HEK293 (cell line): ENCODE measurements around the gene THAP2.

Source experiments
- CTCF ChIA-PET: fragments of 350-600 bp; formaldehyde crosslinking; extraction: SDS; loops from one replicate; lab custom pipeline; 2021; ENCODE audit warnings: antibody characterized with exemption; lab: Yijun Ruan, JAX
- POLR2A ChIA-PET: fragments of 300-600 bp; formaldehyde crosslinking; extraction: SDS; loops from one replicate; lab custom pipeline; 2020; ENCODE audit warnings: antibody characterized with exemption, inconsistent platforms; lab: Yijun Ruan, JAX
- H3K27ac ChIP-seq: fragments of 200-500 bp; sonication (Bioruptor generic); 2 replicates; pipeline ENCODE4 v1.5.1; 2014; ENCODE audit warnings: low read depth, low read length, control low read depth, inconsistent platforms; ENCODE audit errors: extremely low read depth
- H3K36me3 ChIP-seq, 2 experiments: fragments of 200-500 bp in 1 of 2; sonication (Bioruptor generic) in 1 of 2; 1 replicate in 1 of 2; 2 replicates in 1 of 2; pipeline ENCODE4 v1.5.1; 2014 to 2017; ENCODE audit warnings: inconsistent platforms in 2 of 2, low read length in 2 of 2; ENCODE audit not compliant: control insufficient read depth in 2 of 2, insufficient read depth in 1 of 2
- H3K4me1 ChIP-seq: fragments of 200-500 bp; sonication (Bioruptor generic); 2 replicates; pipeline ENCODE4 v1.5.1; 2014; ENCODE audit warnings: mild to moderate bottlenecking, low read length, inconsistent platforms; ENCODE audit not compliant: control insufficient read depth, insufficient read depth
- H3K4me3 ChIP-seq: 2 replicates; pipeline ENCODE4 v1.5.1; 2011; ENCODE audit warnings: low read depth, mild to moderate bottlenecking, control low read depth, low read length, moderate library complexity
- H3K9me3 ChIP-seq: fragments of 200-500 bp; sonication (Bioruptor generic); 2 replicates; pipeline ENCODE4 v1.5.1; 2014; ENCODE audit warnings: low read depth, low read length, inconsistent platforms; ENCODE audit not compliant: control insufficient read depth, insufficient read depth
- CTCF ChIP-seq: fragments of 450-650 bp; formaldehyde crosslinking; IDR thresholded peaks from 2 replicates; pipeline ENCODE4 v1.5.1; 2016; ENCODE audit warnings: missing biosample characterization, missing genetic modification characterization
- HIC1 ChIP-seq: fragments of 450-650 bp; formaldehyde crosslinking; IDR thresholded peaks from 2 replicates; pipeline ENCODE4 v1.5.1; 2016; ENCODE audit warnings: missing biosample characterization, missing genetic modification characterization
- KLF10 ChIP-seq: fragments of 450-650 bp; IDR thresholded peaks from 2 replicates; pipeline ENCODE4 v1.5.1; 2018; ENCODE audit warnings: missing biosample characterization, mild to moderate bottlenecking, missing genetic modification characterization
- KLF7 ChIP-seq: fragments of 450-650 bp; formaldehyde crosslinking; IDR thresholded peaks from 2 replicates; pipeline ENCODE4 v1.5.1; 2016; ENCODE audit warnings: missing biosample characterization, missing genetic modification characterization, borderline replicate concordance
- KLF9 ChIP-seq: fragments of 450-650 bp; formaldehyde crosslinking; IDR thresholded peaks from 2 replicates; pipeline ENCODE4 v1.5.1; 2016; ENCODE audit warnings: missing biosample characterization, missing genetic modification characterization, low read depth
- ZBTB1 ChIP-seq: fragments of 450-650 bp; formaldehyde crosslinking; IDR thresholded peaks from 2 replicates; pipeline ENCODE4 v1.5.1; 2016; ENCODE audit warnings: missing biosample characterization, missing genetic modification characterization
- ZBTB10 ChIP-seq: fragments of 450-650 bp; formaldehyde crosslinking; IDR thresholded peaks from 2 replicates; pipeline ENCODE4 v1.5.1; 2016; ENCODE audit warnings: missing biosample characterization, missing genetic modification characterization
- ZNF121 ChIP-seq: fragments of 450-650 bp; formaldehyde crosslinking; IDR thresholded peaks from 2 replicates; pipeline ENCODE4 v1.5.1; 2016; ENCODE audit warnings: missing biosample characterization, missing genetic modification characterization
- ZNF140 ChIP-seq: fragments of 450-650 bp; formaldehyde crosslinking; IDR thresholded peaks from 2 replicates; pipeline ENCODE4 v1.5.1; 2016; ENCODE audit warnings: missing biosample characterization, missing genetic modification characterization
- ZNF148 ChIP-seq: fragments of 450-650 bp; formaldehyde crosslinking; IDR thresholded peaks from 2 replicates; pipeline ENCODE4 v1.5.0; 2017; ENCODE audit warnings: missing biosample characterization, missing genetic modification characterization, borderline replicate concordance
- ZNF157 ChIP-seq: fragments of 450-650 bp; formaldehyde crosslinking; IDR thresholded peaks from 2 replicates; pipeline ENCODE4 v1.5.1; 2016; ENCODE audit warnings: missing biosample characterization, missing genetic modification characterization
- ZNF16 ChIP-seq: fragments of 450-650 bp; formaldehyde crosslinking; IDR thresholded peaks from 2 replicates; pipeline ENCODE4 v1.5.1; 2016; ENCODE audit warnings: low read depth, missing biosample characterization, missing genetic modification characterization
- ZNF19 ChIP-seq: fragments of 450-650 bp; formaldehyde crosslinking; IDR thresholded peaks from 2 replicates; pipeline ENCODE4; 2016; ENCODE audit warnings: missing biosample characterization, missing genetic modification characterization, low read depth
- ZNF311 ChIP-seq: fragments of 450-650 bp; formaldehyde crosslinking; IDR thresholded peaks from 2 replicates; pipeline ENCODE4 v1.5.1; 2017; ENCODE audit warnings: missing biosample characterization, missing genetic modification characterization, borderline replicate concordance
- ZNF324 ChIP-seq: fragments of 450-650 bp; formaldehyde crosslinking; IDR thresholded peaks from 2 replicates; pipeline ENCODE4 v1.5.1; 2016; ENCODE audit warnings: missing biosample characterization, missing genetic modification characterization
- ZNF354C ChIP-seq: fragments of 450-650 bp; formaldehyde crosslinking; IDR thresholded peaks from 2 replicates; pipeline ENCODE4 v1.5.1; 2016; ENCODE audit warnings: missing biosample characterization, missing genetic modification characterization, low read depth, borderline replicate concordance
- ZNF626 ChIP-seq: fragments of 450-650 bp; sonication (Bioruptor Pico); formaldehyde crosslinking; IDR thresholded peaks from 2 replicates; pipeline ENCODE4 v1.5.1; 2018; ENCODE audit warnings: missing biosample characterization, missing genetic modification characterization, inconsistent platforms
- ZNF645 ChIP-seq: fragments of 450-650 bp; formaldehyde crosslinking; IDR thresholded peaks from 2 replicates; pipeline ENCODE4; 2016; ENCODE audit warnings: missing biosample characterization, missing genetic modification characterization
- ZNF654 ChIP-seq: fragments of 450-650 bp; formaldehyde crosslinking; IDR thresholded peaks from 2 replicates; pipeline ENCODE4 v1.5.1; 2016; ENCODE audit warnings: low read depth, missing biosample characterization, missing genetic modification characterization
- ZNF704 ChIP-seq: fragments of 450-650 bp; formaldehyde crosslinking; IDR thresholded peaks from 2 replicates; pipeline ENCODE4 v1.5.1; 2016; ENCODE audit warnings: missing biosample characterization, missing genetic modification characterization
- ZNF776 ChIP-seq: fragments of 450-650 bp; formaldehyde crosslinking; IDR thresholded peaks from 2 replicates; pipeline ENCODE4 v1.5.0; 2017; ENCODE audit warnings: missing biosample characterization, missing genetic modification characterization, borderline replicate concordance
- ZXDB ChIP-seq: fragments of 450-650 bp; formaldehyde crosslinking; IDR thresholded peaks from 2 replicates; pipeline ENCODE4 v1.5.1; 2016; ENCODE audit warnings: missing biosample characterization, missing genetic modification characterization
- TF ChIP-seq, protein P1 (sequence below): fragments of 450-650 bp; formaldehyde crosslinking; IDR thresholded peaks from 2 replicates; pipeline ENCODE4 v1.5.1; 2017; ENCODE audit warnings: missing biosample characterization, missing genetic modification characterization

The THAP2 gene

GRCh38 chr12:71638499-71638898, 25.6 kb upstream of the THAP2 start:
- TF ChIP-seq ZNF704 (no peak), ZBTB10 (tag by site-specific recombination) (no peak), ZNF121 (tag by site-specific recombination) (no peak), ZBTB1 (tag by site-specific recombination) (no peak), ZNF157 (tag by site-specific recombination) (no peak), ZNF776 (tag by site-specific recombination) (no peak), HIC1 (no peak), KLF10 (no peak), ZXDB (tag by site-specific recombination) (no peak), ZNF19 (no peak)
- no peaks in the 10 kb centered on the region for H3K9me3 ChIP-seq
- no peak overlapping the region for H3K27ac ChIP-seq
- H3K4me1 ChIP-seq, result no peaks in the 10 kb centered on the region
- ChIA-PET POLR2A (no interaction called here), CTCF (interaction anchor here (0.6 to 3.4 kb wide), 5 partner anchors 109 to 422 kb away, joined by 3 to 63 read pairs (median 5); no protein-coding TSS in a partner anchor)
- peaks cover 53 to 79% of the 10 kb centered on the region in 2 experiments for H3K36me3 ChIP-seq
- no peak overlapping the region for H3K4me3 ChIP-seq

- POLR2A ChIA-PET, result interaction anchor here (0.8 kb wide), 1 partner anchor 200 kb away, joined by 3 read pairs; no protein-coding TSS in a partner anchor
- H3K9me3 ChIP-seq, result no peaks in the 10 kb centered on the region
- no peak overlapping the region for H3K27ac ChIP-seq
- H3K36me3 ChIP-seq, result peaks cover 53 to 79% of the 10 kb centered on the region in 2 experiments
- CTCF ChIA-PET, result no interaction called here
- TF ChIP-seq ZNF148, result no peak
- peak; percentile 61 for TF ChIP-seq CTCF (tag by site-specific recombination)
- no peak for TF ChIP-seq ZNF311 (tag by site-specific recombination)
- TF ChIP-seq, protein P1, sequence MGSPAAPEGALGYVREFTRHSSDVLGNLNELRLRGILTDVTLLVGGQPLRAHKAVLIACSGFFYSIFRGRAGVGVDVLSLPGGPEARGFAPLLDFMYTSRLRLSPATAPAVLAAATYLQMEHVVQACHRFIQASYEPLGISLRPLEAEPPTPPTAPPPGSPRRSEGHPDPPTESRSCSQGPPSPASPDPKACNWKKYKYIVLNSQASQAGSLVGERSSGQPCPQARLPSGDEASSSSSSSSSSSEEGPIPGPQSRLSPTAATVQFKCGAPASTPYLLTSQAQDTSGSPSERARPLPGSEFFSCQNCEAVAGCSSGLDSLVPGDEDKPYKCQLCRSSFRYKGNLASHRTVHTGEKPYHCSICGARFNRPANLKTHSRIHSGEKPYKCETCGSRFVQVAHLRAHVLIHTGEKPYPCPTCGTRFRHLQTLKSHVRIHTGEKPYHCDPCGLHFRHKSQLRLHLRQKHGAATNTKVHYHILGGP (tag by site-specific recombination), result no peak
- no peak for TF ChIP-seq KLF9 (tag by site-specific recombination)
- no peak for TF ChIP-seq ZNF354C (tag by site-specific recombination)
- no peak for TF ChIP-seq ZNF140 (tag by site-specific recombination)
- peak; percentile 20; the same call in 1 of the 2 replicates for TF ChIP-seq ZNF654 (tag by site-specific recombination)
- no peak for TF ChIP-seq KLF7 (tag by site-specific recombination)
- no peak for TF ChIP-seq ZNF645
- TF ChIP-seq ZNF16 (tag by site-specific recombination), result no peak
- no peak for TF ChIP-seq ZNF324
- TF ChIP-seq ZNF626, result no peak
- H3K4me1 ChIP-seq, result no peaks in the 10 kb centered on the region
- no peak overlapping the region for H3K4me3 ChIP-seq
Measured at GRCh38 chr12:71639341-71639760, 24.8 kb upstream of the THAP2 start.
